MG63 (cell line): Measurements from ENCODE around the gene NUBP1. TPM values are rescaled to one million over a fixed set of nuclear protein-coding genes. Genes with fewer than 3 reads are reported as not detected.
"Not testable (repeated sequence)": the region's sequence is repeated elsewhere in the genome, so short reads cannot be mapped to it uniquely, and the experiment has no call there.

ENCODE experiments used
- DNase-seq: peaks from one replicate; pipeline ENCODE4 v3.0.0-alpha.2; 2020
- H3K27me3 ChIP-seq: fragments of 250-450 bp; sonication (Bioruptor Pico); 2 replicates; pipeline ENCODE4 v1.5.1; 2020; ENCODE audit warnings: mild to moderate bottlenecking, moderate library complexity
- H3K36me3 ChIP-seq: fragments of 250-450 bp; sonication (Bioruptor Pico); 2 replicates; pipeline ENCODE4 v1.5.1; 2020; ENCODE audit warnings: mild to moderate bottlenecking, moderate library complexity
- H3K4me3 ChIP-seq: fragments of 250-450 bp; sonication (Bioruptor Pico); 2 replicates; pipeline ENCODE4 v1.5.1; 2020; ENCODE audit warnings: mild to moderate bottlenecking, moderate library complexity
- H3K9me3 ChIP-seq: fragments of 250-450 bp; sonication (Bioruptor Pico); 2 replicates; pipeline ENCODE4 v1.5.1; 2020; ENCODE audit warnings: mild to moderate bottlenecking, moderate library complexity
- total RNA-seq: library from RNA; depleted of rRNA; stranded (reverse); fragments of >200 nt; shearing (Covaris generic); gene quantifications from 2 replicates; pipeline ENCODE4 v1.2.3, GENCODE V29; 2014; ENCODE audit warnings: low replicate concordance

NUBP1 gene
- total RNA-seq, 1 experiment from 2014 or later = 57.5 TPM

DNA sequence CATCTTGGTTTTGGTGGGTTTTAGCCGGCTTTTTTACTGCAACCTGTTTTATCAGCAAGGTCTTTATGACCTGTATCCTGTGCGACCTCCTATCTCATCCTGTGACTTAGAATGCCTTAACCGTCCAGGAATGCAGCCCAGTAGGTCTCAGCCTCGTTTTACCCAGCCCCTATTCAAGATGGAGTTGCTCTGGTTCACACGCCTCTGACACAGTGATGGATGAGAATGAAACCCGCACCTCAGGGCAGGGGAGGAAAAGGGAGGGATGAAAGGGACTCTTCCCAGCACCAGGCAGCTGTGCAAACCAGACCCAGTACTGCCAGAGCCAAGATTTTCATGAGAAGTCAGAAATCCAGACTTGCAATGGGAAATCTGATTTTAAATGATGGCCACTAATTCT, 33.3 kb downstream of the NUBP1 start:
- H3K27me3 ChIP-seq, H3K36me3 ChIP-seq, H3K4me3 ChIP-seq, DNase-seq, H3K9me3 ChIP-seq: not testable (repeated sequence)

GRCh38 chr16:10777356-10777755, 33.7 kb downstream of the NUBP1 start:
- no peak for DNase-seq
- no peaks in the 10 kb centered on the region for H3K36me3 ChIP-seq
- H3K27me3 ChIP-seq = no peaks in the 10 kb centered on the region
- H3K4me3 ChIP-seq = no peak overlapping the region
- H3K9me3 ChIP-seq = no peaks in the 10 kb centered on the region

DNA sequence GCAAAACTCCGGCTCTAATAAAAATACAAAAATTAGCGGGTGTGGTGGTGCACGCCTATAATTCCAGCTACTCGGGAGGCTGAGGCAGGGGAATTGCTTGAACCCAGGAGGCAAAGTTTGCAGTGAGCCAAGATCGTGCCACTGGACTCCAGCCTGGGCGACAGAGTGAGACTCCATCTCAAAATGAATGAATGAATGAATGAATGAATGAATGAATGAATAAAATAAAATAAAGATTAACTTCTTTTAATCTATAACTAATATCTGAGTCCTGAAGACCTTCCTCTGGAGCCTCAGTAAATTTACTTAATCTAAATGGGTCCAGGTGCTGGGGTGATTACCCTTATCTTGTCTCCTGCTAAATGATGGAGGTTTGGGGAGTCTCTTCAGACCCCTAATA, 36.3 kb downstream of the NUBP1 start:
- H3K4me3 ChIP-seq, H3K36me3 ChIP-seq, H3K27me3 ChIP-seq, DNase-seq, H3K9me3 ChIP-seq: not testable (repeated sequence)

DNA sequence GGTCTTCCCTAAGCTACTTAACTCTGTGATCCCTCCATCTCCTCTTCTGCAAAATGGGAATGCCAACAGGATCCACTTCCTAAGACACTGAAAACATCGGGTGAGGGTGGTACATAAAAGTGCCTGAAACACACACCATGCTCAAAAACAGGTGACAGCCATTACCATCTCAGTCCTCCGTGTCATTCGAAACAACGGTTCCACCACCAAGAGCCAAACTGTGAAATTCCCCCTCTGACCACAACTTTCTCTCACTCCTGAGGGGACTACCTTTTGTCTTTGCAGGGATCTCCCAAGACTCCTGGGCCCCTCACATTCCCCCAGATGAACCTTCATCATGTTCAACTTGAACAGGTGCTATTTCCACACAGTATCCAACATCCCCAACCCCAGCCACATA, 37.0 kb downstream of the NUBP1 start:
- no peaks in the 10 kb centered on the region; the same call in 1 of the 2 replicates for H3K27me3 ChIP-seq
- H3K36me3 ChIP-seq = no peaks in the 10 kb centered on the region
- H3K4me3 ChIP-seq = no peak overlapping the region
- H3K9me3 ChIP-seq = no peaks in the 10 kb centered on the region
- no peak for DNase-seq

DNA sequence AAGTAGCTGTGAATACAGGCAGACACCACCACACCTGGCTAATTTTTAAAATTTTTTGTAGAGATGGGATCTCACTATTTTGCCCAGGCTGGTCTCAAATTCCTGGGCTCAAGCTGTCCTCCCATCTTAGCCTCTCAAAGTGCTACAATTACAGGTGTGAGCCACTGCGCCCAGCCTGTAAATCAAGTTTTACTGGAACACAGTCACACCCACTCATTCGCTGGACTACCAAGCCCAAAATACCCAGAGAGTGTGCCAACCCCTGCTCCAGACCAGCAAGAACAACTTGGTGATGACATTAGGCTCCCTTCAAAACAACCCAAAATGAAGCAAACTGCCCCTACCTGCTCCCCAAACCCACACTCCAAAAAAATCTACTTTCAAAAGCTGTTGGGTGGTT, 39.0 kb downstream of the NUBP1 start:
- no peaks in the 10 kb centered on the region for H3K36me3 ChIP-seq
- H3K4me3 ChIP-seq = no peak overlapping the region
- DNase-seq = no peak
- no peaks in the 10 kb centered on the region for H3K9me3 ChIP-seq
- no peaks in the 10 kb centered on the region; the same call in 1 of the 2 replicates for H3K27me3 ChIP-seq

DNA sequence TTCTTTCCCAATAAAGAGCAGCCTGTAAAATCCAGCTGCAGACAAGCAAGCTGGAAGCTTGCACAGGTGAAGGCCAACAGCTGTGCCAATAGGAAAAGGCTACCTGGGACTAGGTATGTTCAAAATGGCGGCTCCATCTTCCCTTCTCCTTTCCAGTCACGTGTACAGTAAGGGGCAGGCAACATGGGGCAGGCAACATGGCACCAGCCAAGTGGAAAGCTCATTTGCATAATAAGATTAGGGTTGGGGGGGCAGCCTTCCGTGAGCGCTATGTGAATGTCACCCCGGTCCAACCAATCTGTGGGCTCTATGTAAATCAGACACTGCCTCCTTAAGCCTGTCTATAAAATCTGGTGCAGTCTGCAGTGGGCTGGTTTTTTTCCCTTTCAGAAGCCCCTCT, 43.7 kb downstream of the NUBP1 start:
- H3K27me3 ChIP-seq = peaks cover 2% of the 10 kb centered on the region; the same call in 1 of the 2 replicates
- no peak for DNase-seq
- H3K36me3 ChIP-seq = no peaks in the 10 kb centered on the region
- H3K9me3 ChIP-seq = no peaks in the 10 kb centered on the region
- no peak overlapping the region for H3K4me3 ChIP-seq

- not testable (repeated sequence) for DNase-seq, H3K27me3 ChIP-seq, H3K9me3 ChIP-seq
Observed at GRCh38 chr16:10788630-10789029, 45.0 kb downstream of the NUBP1 start.

GRCh38 chr16:10791048-10791447, 47.4 kb downstream of the NUBP1 start:
- no peak for DNase-seq
- Histone ChIP-seq H3K4me3 (no peak overlapping the region), H3K27me3 (peaks cover 2% of the 10 kb centered on the region; the same call in 1 of the 2 replicates), H3K9me3 (no peaks in the 10 kb centered on the region), H3K36me3 (no peaks in the 10 kb centered on the region)

More at GRCh38 chr16:10788630-10789029, 45.0 kb downstream of the NUBP1 start:
- not testable (repeated sequence) for H3K36me3 ChIP-seq, H3K4me3 ChIP-seq

DNA sequence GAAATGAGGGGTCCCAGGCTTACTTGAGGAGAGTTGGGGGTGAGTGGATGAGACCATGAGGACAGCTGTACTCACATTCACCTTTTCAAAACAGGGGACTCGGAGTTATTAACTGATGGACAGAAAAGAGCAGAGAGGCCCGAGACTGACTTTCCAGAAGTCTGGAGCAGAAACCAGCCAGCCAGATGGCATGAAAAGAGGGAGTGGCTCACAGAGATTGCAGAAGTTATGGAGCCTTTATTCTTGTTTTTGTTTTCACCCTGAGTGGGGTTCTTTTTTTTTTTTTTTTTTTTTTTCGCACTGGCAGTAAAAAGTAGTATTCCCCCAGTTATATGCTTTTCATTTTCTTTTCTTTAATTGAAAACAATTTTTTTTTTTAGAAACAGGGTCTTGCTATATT, 56.1 kb downstream of the NUBP1 start:
- Histone ChIP-seq H3K4me3 (no peak overlapping the region), H3K36me3 (no peaks in the 10 kb centered on the region), H3K9me3 (no peaks in the 10 kb centered on the region), H3K27me3 (no peaks in the 10 kb centered on the region)
- DNase-seq = no peak

GRCh38 chr16:10805334-10805733, 61.7 kb downstream of the NUBP1 start:
- Histone ChIP-seq H3K9me3 (no peaks in the 10 kb centered on the region), H3K4me3 (no peak overlapping the region), H3K36me3 (no peaks in the 10 kb centered on the region), H3K27me3 (peaks cover 5% of the 10 kb centered on the region; the same call in 1 of the 2 replicates)
- no peak for DNase-seq

DNA sequence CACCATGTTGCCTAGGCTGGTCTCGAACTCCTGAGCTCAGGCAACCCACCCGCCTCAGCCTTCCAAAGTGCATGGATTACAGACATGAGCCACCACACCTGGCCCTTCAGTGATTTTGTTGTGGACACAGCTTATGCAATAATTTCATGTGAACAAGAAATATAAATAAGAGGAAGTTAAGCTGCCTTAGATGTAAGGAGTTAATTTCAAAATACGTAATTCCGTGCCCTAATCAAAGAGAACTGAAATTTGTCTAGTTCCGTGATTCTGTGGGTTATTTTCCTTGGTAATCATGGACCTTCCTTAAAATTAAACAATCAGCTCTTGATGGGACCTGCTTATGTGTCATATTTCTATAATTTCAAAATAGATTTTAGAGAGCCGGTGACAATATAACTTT, 63.1 kb downstream of the NUBP1 start:
- DNase-seq = no peak
- Histone ChIP-seq H3K27me3 (peaks cover 5% of the 10 kb centered on the region; the same call in 1 of the 2 replicates), H3K9me3 (no peaks in the 10 kb centered on the region), H3K36me3 (no peaks in the 10 kb centered on the region), H3K4me3 (no peak overlapping the region)

GRCh38 chr16:10808218-10808617, 64.6 kb downstream of the NUBP1 start:
- Histone ChIP-seq H3K36me3 (no peaks in the 10 kb centered on the region), H3K9me3 (no peaks in the 10 kb centered on the region)

GRCh38 chr16:10808850-10809249, 65.2 kb downstream of the NUBP1 start:
- DNase-seq = no peak
- Histone ChIP-seq H3K36me3 (no peaks in the 10 kb centered on the region), H3K9me3 (no peaks in the 10 kb centered on the region), H3K4me3 (no peak overlapping the region), H3K27me3 (peaks cover 5% of the 10 kb centered on the region; the same call in 1 of the 2 replicates)

More at GRCh38 chr16:10808218-10808617, 64.6 kb downstream of the NUBP1 start:
- H3K4me3 ChIP-seq = no peak overlapping the region
- no peak for DNase-seq
- H3K27me3 ChIP-seq = peaks cover 5% of the 10 kb centered on the region; the same call in 1 of the 2 replicates

DNA sequence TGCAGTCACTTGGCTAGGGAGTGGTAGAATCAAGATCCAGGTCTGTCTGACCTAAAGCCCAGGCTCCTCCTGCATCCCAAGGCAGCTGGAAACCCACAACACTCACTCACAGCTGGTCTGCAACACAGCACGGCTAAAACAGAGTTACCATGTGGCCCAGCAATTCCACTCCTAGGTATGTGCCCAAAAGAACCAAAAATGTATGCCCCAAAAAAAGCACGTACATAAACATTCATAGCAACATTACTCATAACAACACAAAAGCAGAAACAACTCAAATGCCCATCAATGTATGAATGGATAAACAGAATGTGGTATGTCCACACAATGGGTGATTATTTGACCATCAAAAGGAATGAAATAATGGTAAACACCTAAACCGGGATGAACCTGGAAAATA, 66.1 kb downstream of the NUBP1 start:
- no peaks in the 10 kb centered on the region for H3K36me3 ChIP-seq
- DNase-seq = no peak
- H3K27me3 ChIP-seq = peaks cover 5% of the 10 kb centered on the region; the same call in 1 of the 2 replicates

DNA sequence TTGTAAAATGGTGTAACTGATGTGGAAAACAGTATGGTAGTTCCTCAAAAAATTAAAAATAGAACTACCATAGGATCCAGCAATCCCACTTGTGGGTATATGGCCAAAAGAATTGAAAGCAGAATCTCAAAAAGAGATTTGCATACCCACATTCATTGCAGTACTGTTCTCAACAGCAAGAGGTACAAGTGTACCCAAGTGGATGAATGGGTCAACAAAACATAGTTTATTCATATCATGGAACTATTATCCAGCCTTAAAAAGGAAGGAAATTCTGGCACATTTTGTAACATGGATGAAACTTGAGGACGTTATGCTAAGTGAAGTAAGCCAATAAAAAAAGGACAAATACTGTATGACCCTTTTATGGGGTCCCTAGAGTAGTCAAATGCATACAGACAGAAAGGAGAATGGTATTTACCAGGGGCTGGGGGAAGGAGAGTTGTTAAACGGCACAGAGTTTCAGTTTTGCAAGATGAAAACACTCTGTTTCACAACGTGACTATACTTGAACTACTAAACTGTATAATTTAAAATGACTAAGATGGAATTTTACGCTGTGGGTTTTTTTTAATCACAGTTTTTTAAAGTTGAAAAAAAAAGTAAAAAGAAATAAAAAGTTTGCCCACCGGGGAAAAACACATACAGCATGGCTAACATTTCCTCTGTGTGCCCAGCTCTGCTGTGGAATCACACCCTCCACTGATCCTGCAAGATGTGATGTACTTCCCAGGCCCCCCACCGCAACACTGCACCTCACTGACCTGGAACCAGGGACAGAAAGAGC, 68.9 kb downstream of the NUBP1 start:
- no peak for DNase-seq
- Histone ChIP-seq H3K36me3 (no peaks in the 10 kb centered on the region), H3K4me3 (no peak overlapping the region), H3K9me3 (no peaks in the 10 kb centered on the region), H3K27me3 (no peaks in the 10 kb centered on the region; the same call in 1 of the 2 replicates)

More for the DNA sequence above, 66.1 kb downstream of the NUBP1 start:
- no peak overlapping the region for H3K4me3 ChIP-seq
- H3K9me3 ChIP-seq = no peaks in the 10 kb centered on the region

- no peak for DNase-seq
- Histone ChIP-seq H3K27me3 (no peaks in the 10 kb centered on the region; the same call in 1 of the 2 replicates), H3K36me3 (no peaks in the 10 kb centered on the region), H3K4me3 (no peak overlapping the region), H3K9me3 (no peaks in the 10 kb centered on the region)
Observed at GRCh38 chr16:10813099-10813455, 69.4 kb downstream of the NUBP1 start.

DNA sequence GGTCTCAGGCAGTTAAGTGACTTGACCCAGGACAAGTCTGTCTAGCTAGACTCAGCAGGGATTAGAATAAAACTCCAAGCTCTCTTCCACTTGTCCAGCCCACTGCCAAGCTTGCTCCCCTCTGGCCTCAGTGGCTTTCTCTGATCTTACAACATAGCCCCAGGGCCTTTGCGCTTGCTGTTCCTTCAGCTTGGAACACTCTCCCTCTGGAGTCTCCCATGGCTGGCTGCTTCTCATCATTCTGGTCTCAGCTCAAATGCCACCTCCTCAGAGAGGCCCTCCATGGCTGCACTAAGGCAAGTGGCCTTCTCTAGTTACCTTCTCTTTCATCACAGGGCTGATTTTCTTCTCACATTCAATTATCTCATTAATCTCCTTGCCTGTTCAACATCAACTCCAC, 73.9 kb downstream of the NUBP1 start:
- DNase-seq = no peak
- no peaks in the 10 kb centered on the region for H3K27me3 ChIP-seq
- no peaks in the 10 kb centered on the region for H3K9me3 ChIP-seq
- H3K36me3 ChIP-seq = no peaks in the 10 kb centered on the region
- H3K4me3 ChIP-seq = no peak overlapping the region
